Measurements from ENCODE around the gene CYP4Z1.
"Not testable (repeated sequence)": the region's sequence is repeated elsewhere in the genome, so short reads cannot be mapped to it uniquely, and the experiment has no call there.

Gene CYP4Z1, protein sequence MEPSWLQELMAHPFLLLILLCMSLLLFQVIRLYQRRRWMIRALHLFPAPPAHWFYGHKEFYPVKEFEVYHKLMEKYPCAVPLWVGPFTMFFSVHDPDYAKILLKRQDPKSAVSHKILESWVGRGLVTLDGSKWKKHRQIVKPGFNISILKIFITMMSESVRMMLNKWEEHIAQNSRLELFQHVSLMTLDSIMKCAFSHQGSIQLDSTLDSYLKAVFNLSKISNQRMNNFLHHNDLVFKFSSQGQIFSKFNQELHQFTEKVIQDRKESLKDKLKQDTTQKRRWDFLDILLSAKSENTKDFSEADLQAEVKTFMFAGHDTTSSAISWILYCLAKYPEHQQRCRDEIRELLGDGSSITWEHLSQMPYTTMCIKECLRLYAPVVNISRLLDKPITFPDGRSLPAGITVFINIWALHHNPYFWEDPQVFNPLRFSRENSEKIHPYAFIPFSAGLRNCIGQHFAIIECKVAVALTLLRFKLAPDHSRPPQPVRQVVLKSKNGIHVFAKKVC

DNA sequence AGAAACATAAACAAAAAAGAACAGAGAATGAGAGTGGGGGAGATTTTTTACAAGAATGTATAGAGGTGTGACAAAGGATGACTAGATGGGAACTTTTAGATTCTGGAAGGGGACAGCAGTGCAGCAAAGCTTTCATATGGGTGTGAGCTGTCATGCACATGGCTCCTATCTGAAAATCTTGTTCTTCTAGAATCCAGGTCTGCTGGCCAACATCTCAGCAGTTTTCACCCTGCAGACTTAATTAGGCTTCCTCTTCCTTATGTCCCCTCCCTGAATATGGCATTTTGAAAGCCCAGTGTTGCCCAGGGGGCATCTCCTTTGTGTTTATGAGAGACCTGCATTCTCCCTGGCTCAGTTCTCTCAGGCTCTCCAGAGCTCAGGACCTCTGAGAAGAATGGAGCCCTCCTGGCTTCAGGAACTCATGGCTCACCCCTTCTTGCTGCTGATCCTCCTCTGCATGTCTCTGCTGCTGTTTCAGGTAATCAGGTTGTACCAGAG lies at the start of gene CYP4Z1:
Gene CYP4Z1, plus strand, starts transcription at position 135 of the 498 bp plus-strand sequence. Its CDS starts 260 bp downstream, at position 395.
- H3K4me3 ChIP-seq (ENCODE audit: low read length): no peak within 1 kb of the TSS
- no peaks in the 10 kb centered on the region for H3K27me3 ChIP-seq (ENCODE audit: control insufficient read depth, insufficient read depth, low read length)
- no peak within 1 kb of the TSS for H3K9ac ChIP-seq (ENCODE audit: low read length)
- no peaks in the 10 kb centered on the region for H3K4me1 ChIP-seq (ENCODE audit: control insufficient read depth, insufficient read depth, low read length)
- H3K36me3 ChIP-seq (ENCODE audit: control insufficient read depth, insufficient read depth, low read length): no peaks in the 10 kb centered on the region
- no peaks in the 10 kb centered on the region for H3K9me3 ChIP-seq (ENCODE audit: control insufficient read depth, low read length)

DNA sequence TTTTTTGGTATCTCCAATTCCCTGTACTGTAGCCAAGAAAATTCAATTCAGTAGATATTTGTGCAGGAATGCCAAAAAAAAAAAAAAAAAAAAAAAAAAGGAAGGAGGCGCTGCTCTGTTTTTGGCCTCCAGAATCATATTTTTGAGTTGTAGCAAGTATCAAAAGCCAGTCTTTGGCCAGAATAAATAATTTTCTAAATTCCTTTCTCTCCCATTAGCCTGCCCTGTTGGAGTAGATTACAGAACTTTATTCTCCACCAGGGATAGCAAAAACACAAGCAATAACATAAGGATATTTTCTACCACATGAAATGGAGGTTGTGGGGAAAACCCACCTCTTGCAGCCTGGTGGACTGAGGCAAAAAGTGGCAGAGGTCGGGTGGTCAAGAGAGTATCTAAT lies 46.0 kb upstream of the CYP4Z1 start:
- H3K4me1 ChIP-seq (ENCODE audit: control insufficient read depth, insufficient read depth, low read length): peaks cover 3% of the 10 kb centered on the region
- H3K36me3 ChIP-seq (ENCODE audit: control insufficient read depth, insufficient read depth, low read length): no peaks in the 10 kb centered on the region
- H3K9ac ChIP-seq (ENCODE audit: low read length): no peak overlapping the region
- H3K4me3 ChIP-seq (ENCODE audit: low read length): no peak overlapping the region
- H3K9me3 ChIP-seq (ENCODE audit: control insufficient read depth, low read length): no peaks in the 10 kb centered on the region
- no peaks in the 10 kb centered on the region for H3K27me3 ChIP-seq (ENCODE audit: control insufficient read depth, insufficient read depth, low read length)

DNA sequence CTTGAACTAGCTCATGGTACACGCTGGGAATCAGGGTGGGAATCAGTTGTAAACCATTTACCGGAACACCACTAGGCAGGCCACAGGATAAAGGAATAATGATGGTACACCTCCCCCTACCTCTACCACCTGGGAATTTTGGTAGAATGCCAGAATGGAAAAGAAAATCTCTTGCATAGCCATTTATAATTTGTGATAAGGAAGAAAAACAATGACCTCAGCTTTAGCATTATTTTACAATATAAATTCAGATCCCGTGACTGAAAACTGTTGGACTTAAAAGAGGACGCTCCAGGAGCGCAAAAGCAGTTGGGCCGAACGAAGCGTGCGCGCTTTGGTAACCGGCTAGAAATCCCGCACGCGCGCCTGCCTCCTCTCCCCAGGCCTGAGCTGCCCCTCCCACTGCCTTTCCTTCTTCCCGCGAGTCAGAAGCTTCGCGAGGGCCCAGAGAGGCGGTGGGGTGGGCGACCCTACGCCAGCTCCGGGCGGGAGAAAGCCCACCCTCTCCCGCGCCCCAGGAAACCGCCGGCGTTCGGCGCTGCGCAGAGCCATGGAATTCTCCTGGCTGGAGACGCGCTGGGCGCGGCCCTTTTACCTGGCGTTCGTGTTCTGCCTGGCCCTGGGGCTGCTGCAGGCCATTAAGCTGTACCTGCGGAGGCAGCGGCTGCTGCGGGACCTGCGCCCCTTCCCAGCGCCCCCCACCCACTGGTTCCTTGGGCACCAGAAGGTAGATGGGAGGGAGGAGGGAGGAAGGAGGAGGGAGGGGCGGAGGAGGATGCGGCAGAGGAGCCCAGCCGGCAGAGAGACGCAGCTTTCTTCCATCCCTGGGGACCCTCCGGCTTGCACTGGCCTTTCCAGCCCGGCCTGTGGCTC lies 43.5 kb upstream of the CYP4Z1 start, which contains the start of gene CYP4X1:
Gene CYP4X1, plus strand, starts transcription at position 402 of the 873 bp plus-strand sequence. Its CDS starts 149 bp downstream, at position 551.
- no peaks in the 10 kb centered on the region for H3K9me3 ChIP-seq (ENCODE audit: control insufficient read depth, low read length)
- H3K27me3 ChIP-seq (ENCODE audit: control insufficient read depth, insufficient read depth, low read length): no peaks in the 10 kb centered on the region
- peak within 1 kb of the TSS; percentile 7 for H3K9ac ChIP-seq (ENCODE audit: low read length)
- H3K4me1 ChIP-seq (ENCODE audit: control insufficient read depth, insufficient read depth, low read length): peaks cover 3% of the 10 kb centered on the region
- H3K4me3 ChIP-seq (ENCODE audit: low read length): no peak within 1 kb of the TSS
- no peaks in the 10 kb centered on the region for H3K36me3 ChIP-seq (ENCODE audit: control insufficient read depth, insufficient read depth, low read length)

DNA sequence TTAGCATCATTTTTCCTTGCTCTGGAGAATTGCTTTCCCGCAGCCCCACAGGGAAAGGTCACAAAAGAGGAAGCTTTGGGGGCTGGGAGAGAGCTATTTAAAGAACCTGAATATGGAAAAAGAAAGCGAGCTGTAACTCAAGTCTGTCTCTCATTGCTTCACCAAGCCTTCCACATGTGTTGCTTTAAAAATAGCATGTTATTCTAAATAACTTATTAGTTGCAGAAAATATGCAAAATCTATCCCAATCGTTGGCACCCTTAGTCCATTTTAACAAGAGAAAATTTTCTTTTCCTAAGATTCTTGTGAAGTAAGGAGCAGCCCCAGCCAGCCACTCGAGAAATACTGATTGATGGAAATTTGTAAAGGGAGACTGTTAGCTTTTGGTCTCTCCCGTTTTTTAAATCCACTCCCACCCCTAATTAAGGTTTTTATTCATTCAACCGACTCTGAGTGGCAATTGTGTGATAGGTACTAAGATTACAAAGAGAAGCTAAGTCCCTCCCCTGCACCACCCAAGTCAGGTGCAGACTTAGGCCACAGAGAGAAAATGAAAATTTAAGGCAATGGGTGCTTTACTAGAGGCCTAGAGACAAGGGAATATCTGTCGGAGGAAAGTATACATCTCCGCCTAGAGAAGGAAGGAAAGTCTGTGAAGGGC lies 42.8 kb upstream of the CYP4Z1 start:
- no peaks in the 10 kb centered on the region for H3K9me3 ChIP-seq (ENCODE audit: control insufficient read depth, low read length)
- no peak overlapping the region for H3K9ac ChIP-seq (ENCODE audit: low read length)
- H3K4me1 ChIP-seq (ENCODE audit: control insufficient read depth, insufficient read depth, low read length): peaks cover 3% of the 10 kb centered on the region
- H3K27me3 ChIP-seq (ENCODE audit: control insufficient read depth, insufficient read depth, low read length): no peaks in the 10 kb centered on the region
- H3K36me3 ChIP-seq (ENCODE audit: control insufficient read depth, insufficient read depth, low read length): no peaks in the 10 kb centered on the region
- no peak overlapping the region for H3K4me3 ChIP-seq (ENCODE audit: low read length)

DNA sequence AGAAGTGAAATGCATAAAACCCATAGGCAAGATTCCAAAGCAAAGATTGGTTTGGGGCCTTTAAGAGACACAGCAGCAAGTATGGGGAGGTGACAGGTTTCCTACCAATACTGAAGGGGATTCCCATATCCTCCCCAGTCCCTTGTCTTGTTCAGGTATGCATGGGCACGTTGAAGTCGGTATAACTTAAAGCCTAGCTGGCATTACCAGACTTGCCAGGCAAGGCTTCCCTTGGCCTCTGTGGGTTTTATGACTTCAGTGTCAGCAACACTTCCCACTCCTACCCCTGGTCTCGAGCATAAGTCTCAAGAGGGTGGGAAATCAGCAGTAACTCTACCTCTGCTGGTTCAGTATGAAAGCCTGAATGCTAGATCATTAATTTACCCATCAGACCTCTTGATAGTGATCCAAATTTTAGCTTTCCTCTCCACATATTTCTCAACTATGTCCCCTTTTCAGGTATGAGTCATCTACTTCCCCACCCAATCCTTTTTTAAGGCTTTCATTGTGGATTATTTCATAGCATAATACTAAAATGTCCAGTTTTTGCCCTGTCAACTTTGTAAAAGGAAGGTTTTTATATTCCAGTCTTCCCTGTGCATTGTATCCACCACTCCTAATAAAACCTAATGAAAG lies 36.7 kb upstream of the CYP4Z1 start:
- Histone ChIP-seq H3K9ac (ENCODE audit: low read length) (no peak overlapping the region), H3K4me1 (ENCODE audit: control insufficient read depth, insufficient read depth, low read length) (peaks cover 19% of the 10 kb centered on the region), H3K4me3 (ENCODE audit: low read length) (no peak overlapping the region), H3K9me3 (ENCODE audit: control insufficient read depth, low read length) (no peaks in the 10 kb centered on the region), H3K36me3 (ENCODE audit: control insufficient read depth, insufficient read depth, low read length) (no peaks in the 10 kb centered on the region), H3K27me3 (ENCODE audit: control insufficient read depth, insufficient read depth, low read length) (no peaks in the 10 kb centered on the region)

DNA sequence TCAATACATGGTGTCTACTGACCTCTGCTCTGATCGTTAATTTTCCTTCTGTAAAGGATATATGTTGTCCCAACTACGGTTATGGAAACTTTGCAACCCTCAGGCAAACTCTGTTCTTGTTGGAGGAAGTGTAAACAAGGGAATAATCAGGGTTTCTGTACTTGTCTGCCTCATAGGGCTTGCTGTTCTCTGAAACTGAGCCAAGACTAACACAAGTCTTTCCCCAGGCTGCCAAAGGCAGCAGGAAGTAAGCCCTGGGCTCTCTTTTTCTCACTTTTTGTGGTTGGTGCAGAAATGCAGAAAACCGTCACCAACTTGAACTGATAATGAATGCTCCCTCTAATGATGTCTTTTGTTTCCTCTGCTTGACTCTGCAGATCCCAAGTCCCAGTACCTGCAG lies 36.0 kb upstream of the CYP4Z1 start:
- Histone ChIP-seq H3K4me3 (ENCODE audit: low read length) (no peak overlapping the region), H3K36me3 (ENCODE audit: control insufficient read depth, insufficient read depth, low read length) (no peaks in the 10 kb centered on the region), H3K9me3 (ENCODE audit: control insufficient read depth, low read length) (no peaks in the 10 kb centered on the region), H3K4me1 (ENCODE audit: control insufficient read depth, insufficient read depth, low read length) (peaks cover 19% of the 10 kb centered on the region), H3K9ac (ENCODE audit: low read length) (no peak overlapping the region), H3K27me3 (ENCODE audit: control insufficient read depth, insufficient read depth, low read length) (no peaks in the 10 kb centered on the region)

DNA sequence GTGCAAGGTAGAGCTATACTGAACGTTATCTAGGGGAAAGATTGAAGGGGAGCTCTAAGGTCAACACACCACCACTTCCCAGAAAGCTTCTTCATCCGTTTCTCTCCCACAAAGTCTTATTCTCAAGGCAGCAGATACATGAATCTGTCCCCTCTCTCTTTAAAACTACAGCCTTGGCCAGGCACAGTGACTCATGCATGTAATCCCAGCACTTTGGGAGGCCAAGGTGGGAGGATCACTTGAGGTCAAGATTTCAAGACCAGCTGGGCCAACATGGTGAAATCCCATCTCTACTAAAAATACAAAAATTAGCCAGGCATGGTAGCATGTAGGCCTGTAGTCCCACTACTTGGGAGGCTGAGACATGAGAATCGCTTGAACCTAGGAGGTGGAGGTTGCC lies 35.4 kb upstream of the CYP4Z1 start:
- Histone ChIP-seq H3K9ac (ENCODE audit: low read length) (no peak overlapping the region), H3K4me3 (ENCODE audit: low read length) (no peak overlapping the region), H3K36me3 (ENCODE audit: control insufficient read depth, insufficient read depth, low read length) (no peaks in the 10 kb centered on the region), H3K27me3 (ENCODE audit: control insufficient read depth, insufficient read depth, low read length) (no peaks in the 10 kb centered on the region), H3K9me3 (ENCODE audit: control insufficient read depth, low read length) (no peaks in the 10 kb centered on the region), H3K4me1 (ENCODE audit: control insufficient read depth, insufficient read depth, low read length) (peaks cover 19% of the 10 kb centered on the region)

DNA sequence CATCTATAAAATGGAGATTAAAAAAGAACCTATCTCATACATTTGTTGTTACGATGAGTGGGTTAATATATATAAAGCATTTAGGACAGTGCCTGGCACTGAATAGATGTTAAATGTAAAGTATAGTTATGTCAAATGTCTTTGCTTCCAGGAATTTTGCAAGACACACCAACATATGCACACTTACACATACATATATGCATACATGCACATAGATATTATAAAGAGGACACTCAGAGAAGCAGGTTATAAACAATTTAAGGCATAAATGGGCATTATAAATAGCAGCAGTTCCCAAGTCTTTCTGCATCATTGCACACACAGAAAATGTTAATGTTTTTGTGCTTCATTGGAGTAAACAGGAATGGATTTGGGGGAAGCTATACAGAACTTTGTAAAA lies 30.3 kb upstream of the CYP4Z1 start:
- Histone ChIP-seq H3K4me1 (ENCODE audit: control insufficient read depth, insufficient read depth, low read length) (peaks cover under 1% of the 10 kb centered on the region), H3K36me3 (ENCODE audit: control insufficient read depth, insufficient read depth, low read length) (no peaks in the 10 kb centered on the region), H3K9me3 (ENCODE audit: control insufficient read depth, low read length) (no peaks in the 10 kb centered on the region), H3K27me3 (ENCODE audit: control insufficient read depth, insufficient read depth, low read length) (no peaks in the 10 kb centered on the region), H3K9ac (ENCODE audit: low read length) (no peak overlapping the region), H3K4me3 (ENCODE audit: low read length) (no peak overlapping the region)

DNA sequence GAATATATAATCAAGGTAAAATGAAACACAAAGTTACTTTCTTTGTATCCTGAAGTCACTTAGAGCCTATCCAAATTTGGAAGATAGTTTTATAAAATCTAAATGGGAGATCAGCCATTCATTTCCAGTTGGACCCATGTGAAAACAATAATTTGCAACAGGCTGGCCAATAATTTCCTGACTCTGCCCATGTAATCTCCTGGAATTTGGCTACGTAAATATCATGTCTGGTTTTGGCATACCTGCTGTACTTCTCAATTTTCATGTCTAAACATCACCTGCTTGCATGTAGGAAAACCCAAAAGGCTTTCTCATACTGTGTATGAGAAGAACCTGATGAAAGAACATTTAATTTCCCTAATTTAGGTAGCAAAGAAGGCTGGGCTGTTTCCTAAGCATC lies 7.7 kb upstream of the CYP4Z1 start:
- Histone ChIP-seq H3K4me1 (ENCODE audit: control insufficient read depth, insufficient read depth, low read length) (no peaks in the 10 kb centered on the region), H3K27me3 (ENCODE audit: control insufficient read depth, insufficient read depth, low read length) (no peaks in the 10 kb centered on the region), H3K4me3 (ENCODE audit: low read length) (no peak overlapping the region), H3K36me3 (ENCODE audit: control insufficient read depth, insufficient read depth, low read length) (no peaks in the 10 kb centered on the region), H3K9ac (ENCODE audit: low read length) (no peak overlapping the region), H3K9me3 (ENCODE audit: control insufficient read depth, low read length) (no peaks in the 10 kb centered on the region)

DNA sequence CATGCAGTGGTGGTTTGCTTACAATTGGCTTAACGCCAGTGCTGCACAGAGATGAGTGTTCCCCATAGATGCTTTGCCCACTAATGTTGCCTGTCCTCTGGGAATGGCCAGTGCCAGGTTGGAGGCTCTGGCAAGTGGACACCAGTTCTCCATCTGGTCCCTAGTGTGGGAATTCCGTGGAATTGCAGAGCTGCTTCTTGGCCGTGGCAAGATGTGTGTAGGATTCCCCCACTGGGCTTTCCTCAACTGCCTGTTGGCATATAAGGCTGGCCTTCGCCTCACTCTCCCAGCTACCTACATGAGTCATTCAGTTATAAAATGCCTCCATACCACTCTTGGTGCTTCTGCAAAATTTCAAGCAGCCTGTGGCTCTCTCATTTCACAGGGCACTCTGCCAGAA lies 2.0 kb downstream of the CYP4Z1 start:
- not testable (repeated sequence) for H3K36me3 ChIP-seq (ENCODE audit: control insufficient read depth, insufficient read depth, low read length); H3K4me1 ChIP-seq (ENCODE audit: control insufficient read depth, insufficient read depth, low read length); H3K9ac ChIP-seq (ENCODE audit: low read length); H3K27me3 ChIP-seq (ENCODE audit: control insufficient read depth, insufficient read depth, low read length); H3K4me3 ChIP-seq (ENCODE audit: low read length); H3K9me3 ChIP-seq (ENCODE audit: control insufficient read depth, low read length)

DNA sequence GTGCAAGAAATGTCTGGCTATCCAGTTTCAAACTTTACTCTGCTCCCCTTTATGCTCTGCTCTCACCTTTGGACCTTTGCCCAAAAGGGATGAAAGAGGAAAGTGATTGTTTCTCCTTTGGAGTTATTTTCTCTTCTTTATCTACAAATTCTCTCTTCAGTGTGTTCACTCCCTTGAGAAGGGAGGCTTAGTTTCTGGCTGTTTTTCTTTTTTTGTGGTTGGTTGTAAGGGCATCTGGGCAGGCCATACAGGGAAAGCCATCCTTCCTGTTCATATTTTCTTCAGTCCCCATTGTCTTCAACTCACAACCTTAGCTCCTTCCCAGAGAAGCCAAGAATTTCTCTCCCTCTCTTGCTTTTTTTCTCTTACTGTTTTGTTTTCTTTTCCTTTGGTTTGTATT lies 2.5 kb downstream of the CYP4Z1 start:
- not testable (repeated sequence) for H3K27me3 ChIP-seq (ENCODE audit: control insufficient read depth, insufficient read depth, low read length); H3K9ac ChIP-seq (ENCODE audit: low read length); H3K4me3 ChIP-seq (ENCODE audit: low read length); H3K9me3 ChIP-seq (ENCODE audit: control insufficient read depth, low read length); H3K4me1 ChIP-seq (ENCODE audit: control insufficient read depth, insufficient read depth, low read length); H3K36me3 ChIP-seq (ENCODE audit: control insufficient read depth, insufficient read depth, low read length)

All from mucosa of stomach (tissue), 1 donor.